ENCODE results near the gene ZMIZ1. TPM values are rescaled to one million over a fixed set of nuclear protein-coding genes. Genes with fewer than 3 reads are reported as not detected.
"Not testable (repeated sequence)": the region's sequence is repeated elsewhere in the genome, so short reads cannot be mapped to it uniquely, and the experiment has no call there.

The ZMIZ1 gene
- total RNA-seq, 1 donor from 2014 or later = 48.8 TPM

DNA sequence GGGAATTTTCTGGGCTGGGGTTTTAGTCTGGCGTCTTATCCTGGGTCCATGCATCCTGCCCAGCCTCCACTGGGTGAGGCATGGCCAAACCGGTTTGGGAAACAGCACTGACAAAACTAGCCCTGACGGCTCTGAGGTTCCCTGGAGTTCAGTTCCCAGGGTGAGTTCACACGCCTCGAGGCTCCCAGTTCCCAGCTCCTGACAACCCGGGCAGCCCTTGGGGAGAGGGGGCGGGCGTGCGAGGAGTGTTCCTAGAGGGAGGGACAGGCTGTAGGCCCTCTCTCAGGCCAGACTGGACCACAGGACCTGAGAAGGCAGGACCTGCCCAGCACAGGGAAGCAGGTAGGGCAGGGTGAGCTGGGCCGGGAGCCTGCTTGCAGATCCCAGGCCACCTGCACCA is 196.2 kb downstream of the ZMIZ1 start:
- ATAC-seq (peak; percentile 17), DNase-seq (ENCODE audit: missing footprints) (no peak)
- intact Hi-C loops (cut with DNase I) = loop anchor here (2.0 kb wide), 1 partner anchor 16 kb away; no protein-coding TSS in a partner anchor

- intact Hi-C loops (cut with DNase I) = no loop called here
- ATAC-seq (no peak), DNase-seq (ENCODE audit: missing footprints) (no peak)
These were observed 197.3 kb downstream of the ZMIZ1 start for GRCh38 chr10:79266084-79266483.

- DNase-seq (ENCODE audit: missing footprints) = peak; percentile 83
- intact Hi-C loops (cut with DNase I) = no loop called here
- peak; percentile 47 for ATAC-seq
These were observed 198.0 kb downstream of the ZMIZ1 start for GRCh38 chr10:79266543-79267312.

DNA sequence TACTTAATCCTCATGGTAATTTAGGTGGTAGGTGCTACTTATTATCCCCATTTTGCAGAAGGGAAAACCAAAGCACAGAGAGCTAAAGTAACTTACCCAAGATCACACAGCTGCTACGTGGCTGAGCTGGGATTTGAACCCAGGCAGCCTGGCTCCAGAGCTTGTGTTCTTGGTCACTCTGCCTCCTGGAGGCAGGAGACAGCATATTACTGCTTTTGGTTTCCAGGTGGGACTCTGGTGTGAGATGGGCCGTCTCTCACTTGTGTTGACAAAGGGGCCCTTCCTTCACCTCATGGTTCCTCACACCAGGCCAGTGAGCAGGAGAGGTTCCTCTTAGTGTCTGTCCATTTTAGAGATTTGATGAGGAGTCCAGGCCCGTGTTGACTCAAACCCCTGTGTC is 198.7 kb downstream of the ZMIZ1 start:
- ATAC-seq = no peak
- intact Hi-C loops (cut with DNase I) = no loop called here
- DNase-seq (ENCODE audit: missing footprints) = no peak

DNA sequence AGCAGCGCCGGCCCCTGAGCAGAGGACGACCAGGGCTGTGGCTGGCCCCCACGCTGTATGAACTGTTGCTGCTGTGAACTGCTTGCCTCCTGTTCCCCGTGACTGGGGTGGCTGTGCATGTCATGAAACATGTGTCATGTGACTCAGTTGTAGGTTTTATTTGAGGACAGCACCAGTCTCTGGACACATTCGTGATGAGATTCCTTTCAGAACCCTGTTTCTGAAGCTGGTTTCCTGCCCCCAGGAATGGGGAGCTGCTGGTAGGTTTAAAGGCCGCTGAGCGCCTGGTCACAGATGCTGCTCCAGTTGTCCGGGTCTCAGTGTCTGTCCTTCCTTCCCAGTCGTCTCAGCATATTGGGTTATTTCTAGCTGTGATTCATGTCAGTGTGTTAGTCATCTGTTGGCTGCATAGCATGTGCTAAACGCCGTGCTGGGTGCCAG is 199.4 kb downstream of the ZMIZ1 start:
- DNase-seq (ENCODE audit: missing footprints) = no peak
- intact Hi-C loops (cut with DNase I) = no loop called here
- no peak for ATAC-seq

- intact Hi-C loops (cut with DNase I) = no loop called here
- no peak for DNase-seq (ENCODE audit: missing footprints)
These were observed 200.0 kb downstream of the ZMIZ1 start for GRCh38 chr10:79268742-79269141.

DNA sequence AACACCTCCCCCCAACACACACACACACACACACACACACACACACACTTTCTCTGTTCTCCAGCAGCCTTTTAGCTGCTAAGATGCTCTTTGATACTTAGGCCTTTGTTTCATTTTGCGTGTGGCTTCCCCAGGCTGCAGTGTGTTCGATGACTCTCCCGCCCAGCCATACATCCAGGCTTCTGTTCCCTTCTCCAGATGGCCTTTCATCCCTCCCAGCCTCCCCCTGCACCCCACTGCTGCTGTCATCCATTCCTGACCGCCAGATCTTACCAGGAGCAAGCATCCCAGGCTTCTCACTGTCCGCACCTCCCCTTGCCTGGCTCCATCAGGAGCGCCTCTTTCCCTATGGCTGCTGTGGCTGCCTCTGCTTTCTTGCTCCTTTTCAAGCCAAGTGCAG is 200.7 kb downstream of the ZMIZ1 start:
- intact Hi-C loops (cut with DNase I) = no loop called here
- ATAC-seq (no peak), DNase-seq (ENCODE audit: missing footprints) (no peak)

More at GRCh38 chr10:79268742-79269141, 200.0 kb downstream of the ZMIZ1 start:
- no peak for ATAC-seq

GRCh38 chr10:79269969-79270368 is 201.2 kb downstream of the ZMIZ1 start:
- intact Hi-C loops (cut with DNase I) = no loop called here
- DNase-seq (ENCODE audit: missing footprints) (no peak), ATAC-seq (no peak)

- DNase-seq (ENCODE audit: missing footprints) (peak; percentile 82), ATAC-seq (no peak)
- intact Hi-C loops (cut with DNase I) = no loop called here
These were observed 201.9 kb downstream of the ZMIZ1 start for GRCh38 chr10:79270466-79271246.

DNA sequence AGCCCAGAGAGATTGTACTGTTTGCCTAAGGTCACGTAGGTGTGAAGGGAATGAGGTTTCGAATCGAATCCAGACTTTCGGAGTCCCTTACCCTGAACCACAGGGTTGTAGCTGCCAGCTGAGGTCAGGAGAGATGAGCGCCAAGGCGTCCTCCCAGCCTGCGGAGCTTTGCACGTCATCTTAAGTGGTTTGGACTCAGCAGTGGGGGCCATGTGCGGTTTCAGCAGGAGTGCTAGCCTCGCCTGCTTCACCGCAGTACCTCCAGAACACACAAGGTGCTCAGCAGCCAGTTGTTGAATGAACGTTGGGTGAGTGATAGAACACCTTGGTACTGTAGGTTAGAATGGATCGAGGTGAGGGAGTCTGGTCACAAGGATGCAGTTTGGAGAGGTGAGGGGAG is 203.6 kb downstream of the ZMIZ1 start:
- intact Hi-C loops (cut with DNase I) = no loop called here
- DNase-seq (ENCODE audit: missing footprints) (no peak), ATAC-seq (no peak)

DNA sequence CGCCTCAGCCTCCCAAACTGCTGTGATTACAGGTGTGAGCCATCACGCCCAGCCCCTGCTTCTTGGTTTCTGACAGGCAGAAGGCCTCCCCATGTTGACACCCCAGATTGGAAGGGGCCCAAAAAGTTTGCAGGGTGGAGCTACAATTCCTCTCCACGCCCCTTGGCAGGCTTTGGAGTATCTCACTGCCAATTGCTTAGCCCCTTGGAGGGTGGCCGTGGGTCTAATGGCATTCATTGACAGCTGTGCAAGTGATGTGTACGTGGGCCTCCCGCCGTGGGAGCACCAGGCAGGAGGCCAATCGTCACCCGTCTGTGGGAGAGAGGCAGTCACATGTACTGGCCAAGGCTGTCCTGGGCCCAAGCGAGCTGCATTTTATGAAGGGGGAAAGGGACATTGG is 204.8 kb downstream of the ZMIZ1 start:
- intact Hi-C loops (cut with DNase I) = loop anchor here (2.0 kb wide), 1 partner anchor 51 kb away; no protein-coding TSS in a partner anchor
- peak; percentile 80 for DNase-seq (ENCODE audit: missing footprints)
- peak; percentile 20 for ATAC-seq

GRCh38 chr10:79274279-79275104 is 205.7 kb downstream of the ZMIZ1 start:
- intact Hi-C loops (cut with DNase I) = loop anchor here (2.0 kb wide), 1 partner anchor 52 kb away; no protein-coding TSS in a partner anchor
- DNase-seq (ENCODE audit: missing footprints) (peak; percentile 92), ATAC-seq (peak; percentile 88)

DNA sequence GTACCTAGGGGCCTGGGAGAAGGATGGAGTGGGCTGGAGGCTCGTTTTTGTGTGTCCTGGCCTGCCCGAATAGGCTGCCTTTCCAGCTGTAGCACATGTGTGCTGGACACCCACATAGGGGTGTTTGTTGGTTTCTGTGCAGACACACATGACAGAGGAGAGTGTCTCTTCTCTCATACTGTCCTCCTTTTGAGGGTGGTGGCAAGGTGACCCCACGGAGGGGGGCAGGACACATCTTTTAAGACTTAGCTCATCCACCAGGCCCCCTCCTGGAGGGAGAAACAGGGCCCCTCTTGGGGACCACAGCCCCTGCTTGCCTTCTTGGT is 206.3 kb downstream of the ZMIZ1 start:
- no peak for ATAC-seq
- no peak for DNase-seq (ENCODE audit: missing footprints)
- intact Hi-C loops (cut with DNase I) = loop anchor here (2.0 kb wide), 1 partner anchor 52 kb away; no protein-coding TSS in a partner anchor

- DNase-seq (ENCODE audit: missing footprints) (no peak), ATAC-seq (peak; percentile 14)
- intact Hi-C loops (cut with DNase I) = loop anchor here (2.0 kb wide), 1 partner anchor 53 kb away; no protein-coding TSS in a partner anchor
These were observed 206.7 kb downstream of the ZMIZ1 start for GRCh38 chr10:79275431-79275851.

GRCh38 chr10:79277579-79278269 is 209.0 kb downstream of the ZMIZ1 start:
- intact Hi-C loops (cut with DNase I) = no loop called here
- DNase-seq (ENCODE audit: missing footprints) (no peak), ATAC-seq (no peak)

DNA sequence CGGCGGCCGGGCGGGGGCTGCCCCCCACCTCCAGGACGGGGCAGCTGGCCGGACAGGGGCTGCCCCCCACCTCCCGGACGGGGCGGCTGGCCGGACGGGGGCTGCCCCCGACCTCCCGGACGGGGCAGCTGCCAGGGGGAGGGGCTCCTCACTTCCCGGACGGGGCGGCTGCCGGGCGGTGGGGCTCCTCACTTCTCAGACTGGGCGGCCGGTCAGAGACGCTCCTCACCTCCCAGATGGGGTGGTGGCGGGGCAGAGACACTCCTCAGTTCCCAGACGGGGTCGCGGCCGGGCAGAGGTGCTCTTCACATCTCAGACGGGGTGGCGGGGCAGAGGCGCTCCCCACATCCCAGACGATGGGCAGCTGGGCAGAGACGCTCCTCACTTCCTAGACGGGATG is 210.3 kb downstream of the ZMIZ1 start:
- ATAC-seq; DNase-seq (ENCODE audit: missing footprints); intact Hi-C loops (cut with DNase I): not testable (repeated sequence)

GRCh38 chr10:79280956-79281355 is 212.2 kb downstream of the ZMIZ1 start:
- DNase-seq (ENCODE audit: missing footprints) (no peak), ATAC-seq (no peak)
- intact Hi-C loops (cut with DNase I) = no loop called here

DNA sequence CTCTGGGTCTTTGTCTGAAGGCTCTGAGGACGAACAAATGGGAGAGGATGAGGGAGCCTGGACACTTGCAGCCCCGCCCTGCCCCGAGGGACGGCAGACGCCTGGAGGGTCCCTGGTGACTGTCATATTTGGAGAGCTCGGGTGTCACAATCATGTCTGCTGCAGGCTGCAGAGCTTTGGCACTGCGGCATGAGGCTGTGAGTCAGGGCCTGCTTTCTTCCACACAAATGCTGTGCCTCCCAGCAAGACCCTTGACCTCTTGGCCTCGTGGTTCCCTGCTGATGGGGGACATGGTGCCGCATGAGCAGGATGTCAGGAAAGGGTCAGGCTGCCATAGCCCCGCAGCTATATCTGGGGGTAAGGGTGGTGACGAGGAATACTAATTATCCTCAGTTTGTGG is 213.6 kb downstream of the ZMIZ1 start:
- ATAC-seq (no peak), DNase-seq (ENCODE audit: missing footprints) (no peak)
- intact Hi-C loops (cut with DNase I) = no loop called here
